ENCODE results near the gene ATP10B.

ATP10B gene

GRCh38 chr5:160774666-160775315 is 77.2 kb downstream of the ATP10B start:
- TF ChIP-seq, protein P1, sequence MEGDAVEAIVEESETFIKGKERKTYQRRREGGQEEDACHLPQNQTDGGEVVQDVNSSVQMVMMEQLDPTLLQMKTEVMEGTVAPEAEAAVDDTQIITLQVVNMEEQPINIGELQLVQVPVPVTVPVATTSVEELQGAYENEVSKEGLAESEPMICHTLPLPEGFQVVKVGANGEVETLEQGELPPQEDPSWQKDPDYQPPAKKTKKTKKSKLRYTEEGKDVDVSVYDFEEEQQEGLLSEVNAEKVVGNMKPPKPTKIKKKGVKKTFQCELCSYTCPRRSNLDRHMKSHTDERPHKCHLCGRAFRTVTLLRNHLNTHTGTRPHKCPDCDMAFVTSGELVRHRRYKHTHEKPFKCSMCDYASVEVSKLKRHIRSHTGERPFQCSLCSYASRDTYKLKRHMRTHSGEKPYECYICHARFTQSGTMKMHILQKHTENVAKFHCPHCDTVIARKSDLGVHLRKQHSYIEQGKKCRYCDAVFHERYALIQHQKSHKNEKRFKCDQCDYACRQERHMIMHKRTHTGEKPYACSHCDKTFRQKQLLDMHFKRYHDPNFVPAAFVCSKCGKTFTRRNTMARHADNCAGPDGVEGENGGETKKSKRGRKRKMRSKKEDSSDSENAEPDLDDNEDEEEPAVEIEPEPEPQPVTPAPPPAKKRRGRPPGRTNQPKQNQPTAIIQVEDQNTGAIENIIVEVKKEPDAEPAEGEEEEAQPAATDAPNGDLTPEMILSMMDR (IDR thresholded peaks at IDR 0.05; ENCODE audit: low read depth, low read length), result no peak
- no peak overlapping the region for H3K4me3 ChIP-seq (ENCODE audit: low read depth, low read length)

DNA sequence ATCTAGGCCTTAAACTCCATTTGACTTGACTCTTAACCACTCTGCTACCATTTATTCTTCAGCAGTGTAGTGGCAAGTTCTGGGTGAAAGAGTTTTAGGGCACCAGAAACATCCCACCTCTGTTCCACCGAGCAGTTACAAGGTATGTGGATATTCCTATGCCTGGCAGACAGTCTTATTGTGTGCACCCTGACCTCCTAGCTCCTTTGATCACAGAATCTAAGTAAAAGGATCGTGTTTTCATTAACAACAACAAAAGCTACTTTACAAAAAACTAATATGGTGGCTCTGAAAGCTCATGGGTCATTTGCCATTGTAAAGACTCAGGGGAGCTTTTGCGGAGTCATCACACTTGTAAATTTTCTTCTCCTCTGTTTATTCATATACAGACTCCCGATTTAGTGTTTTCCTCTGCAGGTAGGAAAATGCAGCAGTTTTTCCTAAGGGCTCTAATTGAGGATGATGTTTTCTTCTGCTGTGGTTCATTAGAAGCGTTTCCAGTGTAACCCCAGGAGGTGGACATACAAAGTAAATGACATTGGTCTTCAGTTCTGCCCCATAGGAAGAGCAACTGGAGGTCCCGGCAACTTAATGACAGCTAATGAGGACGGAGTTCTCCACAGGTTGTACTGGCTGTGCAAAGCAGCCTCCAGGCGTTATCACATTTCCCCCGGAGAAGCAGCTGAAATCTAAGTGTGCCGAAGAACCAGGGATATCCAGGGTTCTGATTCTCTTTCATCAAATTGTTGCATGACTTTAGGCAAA is 78.2 kb downstream of the ATP10B start:
- H3K4me3 ChIP-seq (ENCODE audit: low read depth, low read length), result no peak overlapping the region
- TF ChIP-seq, protein P1 (IDR thresholded peaks at IDR 0.05; ENCODE audit: low read depth, low read length), result no peak

DNA sequence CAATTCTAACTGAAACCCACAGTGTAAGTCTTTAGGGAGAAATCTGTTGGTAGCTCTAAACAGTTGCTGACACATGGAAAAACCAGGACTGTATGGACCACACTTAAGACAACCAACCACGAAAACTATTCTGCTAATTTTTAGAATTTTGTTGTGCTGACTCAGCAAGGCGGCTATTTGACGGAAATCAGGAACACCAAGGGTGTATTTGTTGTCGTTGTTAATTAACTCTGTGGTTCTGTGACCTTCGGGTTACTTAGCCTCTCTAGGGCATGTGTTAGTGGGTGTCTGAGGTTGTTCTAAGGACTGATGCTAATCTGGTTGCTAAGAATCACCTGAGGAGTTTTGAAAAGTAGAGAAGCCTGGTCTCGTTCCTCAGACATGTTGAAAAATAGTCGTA is 79.2 kb downstream of the ATP10B start:
- TF ChIP-seq, protein P1 (IDR thresholded peaks at IDR 0.05; ENCODE audit: low read depth, low read length), result no peak
- no peak overlapping the region for H3K4me3 ChIP-seq (ENCODE audit: low read depth, low read length)

GRCh38 chr5:160770718-160771117 is 81.3 kb downstream of the ATP10B start:
- TF ChIP-seq, protein P1 (IDR thresholded peaks at IDR 0.05; ENCODE audit: low read depth, low read length), result no peak

DNA sequence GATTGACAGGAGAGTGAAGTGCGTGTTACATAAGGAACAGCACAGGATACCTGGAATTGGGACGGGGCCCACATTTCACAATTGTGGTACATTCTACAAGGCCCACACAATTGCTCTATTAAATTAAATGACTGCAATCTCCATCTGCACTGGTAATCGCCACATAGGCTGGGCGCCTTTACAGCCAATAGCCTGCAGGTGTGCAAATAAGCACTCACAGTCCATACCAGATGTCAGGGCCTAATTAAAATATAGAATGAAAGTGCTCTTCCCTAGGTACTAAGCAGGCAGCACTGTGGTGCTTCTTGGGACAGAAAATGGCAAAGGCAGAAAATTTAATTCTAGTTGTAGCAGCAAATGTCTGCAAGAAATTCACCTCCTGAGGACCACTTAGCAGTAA is 82.7 kb downstream of the ATP10B start:
- no peak overlapping the region for H3K4me3 ChIP-seq (ENCODE audit: low read depth, low read length)
- TF ChIP-seq, protein P1 (IDR thresholded peaks at IDR 0.05; ENCODE audit: low read depth, low read length), result no peak

More at GRCh38 chr5:160770718-160771117, 81.3 kb downstream of the ATP10B start:
- no peak overlapping the region for H3K4me3 ChIP-seq (ENCODE audit: low read depth, low read length)

DNA sequence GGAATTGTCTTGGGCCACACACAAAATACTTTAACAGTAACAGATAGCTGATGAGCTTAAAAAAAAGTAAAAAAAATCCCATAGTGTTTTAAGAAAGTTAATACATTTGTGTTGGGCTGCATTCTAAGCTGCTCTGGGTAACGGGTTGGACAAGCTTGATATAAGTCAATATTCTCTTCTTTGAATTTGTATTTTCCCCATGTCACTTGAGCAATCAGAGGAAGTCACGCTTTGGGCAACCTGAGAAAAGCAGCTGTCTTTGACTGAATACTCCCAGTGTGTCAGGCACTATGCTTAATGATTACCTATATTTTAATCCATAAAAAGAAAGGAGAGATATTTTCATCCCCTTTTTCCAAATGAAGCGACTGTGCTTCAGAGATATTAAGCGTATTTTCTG is 84.9 kb downstream of the ATP10B start:
- H3K4me3 ChIP-seq (ENCODE audit: low read depth, low read length), result no peak overlapping the region
- TF ChIP-seq, protein P1 (IDR thresholded peaks at IDR 0.05; ENCODE audit: low read depth, low read length), result no peak

DNA sequence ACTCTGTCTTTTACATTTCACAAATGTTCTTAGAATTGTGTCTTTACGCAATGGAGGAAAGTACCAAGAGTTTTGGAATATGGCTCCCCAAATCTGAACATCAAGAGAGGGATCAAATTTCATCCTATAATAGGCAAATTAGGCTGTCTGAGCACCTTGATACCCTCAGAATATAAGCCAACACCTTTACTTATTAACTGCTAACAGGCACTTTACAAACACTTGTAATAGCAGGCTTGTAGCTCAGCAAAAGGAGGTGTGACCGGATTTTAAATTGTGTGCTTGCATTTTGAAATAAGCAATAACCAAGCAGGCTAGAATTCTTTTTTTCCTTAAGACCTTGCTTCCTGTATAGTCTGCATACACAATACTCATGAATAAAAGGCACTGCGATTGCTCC is 92.0 kb downstream of the ATP10B start:
- TF ChIP-seq, protein P1 (IDR thresholded peaks at IDR 0.05; ENCODE audit: low read depth, low read length), result no peak
- no peak overlapping the region for H3K4me3 ChIP-seq (ENCODE audit: low read depth, low read length)
